GM12878 (cell line): ENCODE measurements around the gene CDCA3. TPM values are rescaled to one million over a fixed set of nuclear protein-coding genes. Genes with fewer than 3 reads are reported as not detected.

Source experiments
- CEBPB ChIP-seq, 2 experiments: fragments of 150-350 bp in 1 of 2; IDR thresholded peaks; 2 replicates each; pipeline ENCODE4 v1.6.1; 2012 to 2014; ENCODE audit warnings: low read depth in 2 of 2, low read length in 2 of 2, borderline replicate concordance in 1 of 2, inconsistent platforms in 1 of 2
- HCFC1 ChIP-seq: fragments of 150-350 bp; IDR thresholded peaks from 2 replicates; pipeline ENCODE4 v1.6.1; 2014; ENCODE audit warnings: low read length
- IKZF2 ChIP-seq, 2 experiments: fragments of 450-650 bp; IDR thresholded peaks; 2 replicates each; pipeline ENCODE4 v1.6.1; 2017; ENCODE audit warnings: mild to moderate bottlenecking in 2 of 2, moderate library complexity in 2 of 2
- MEF2A ChIP-seq: IDR thresholded peaks from 2 replicates; pipeline ENCODE4 v1.6.1; 2011; ENCODE audit warnings: low read depth, mild to moderate bottlenecking, low read length, moderate library complexity; ENCODE audit not compliant: insufficient read depth
- MYB ChIP-seq: fragments of 150-350 bp; IDR thresholded peaks from 2 replicates; pipeline ENCODE4 v1.6.1; 2014; ENCODE audit warnings: mild to moderate bottlenecking, low read depth, low read length, borderline replicate concordance
- NFXL1 ChIP-seq: fragments of 450-650 bp; IDR thresholded peaks from 2 replicates; pipeline ENCODE4 v1.6.1; 2017; ENCODE audit warnings: antibody characterized with exemption, mild to moderate bottlenecking, borderline replicate concordance
- POLR2AphosphoS5 ChIP-seq: IDR thresholded peaks from 2 replicates; pipeline ENCODE4 v1.6.1; 2011; ENCODE audit warnings: mild to moderate bottlenecking, low read length, inconsistent platforms
- SMARCA5 ChIP-seq: fragments of 450-650 bp; IDR thresholded peaks from 2 replicates; pipeline ENCODE4 v1.6.1; 2017; ENCODE audit warnings: mild to moderate bottlenecking
- SREBF2 ChIP-seq: IDR thresholded peaks from 2 replicates; pipeline ENCODE4 v1.6.1; 2012; ENCODE audit warnings: mild to moderate bottlenecking, low read length
- TAF1 ChIP-seq: IDR thresholded peaks from 2 replicates; pipeline ENCODE4 v1.6.1; 2011; ENCODE audit warnings: mild to moderate bottlenecking, low read depth, low read length, borderline replicate concordance
- ZBED1 ChIP-seq: IDR thresholded peaks from 2 replicates; pipeline ENCODE4 v1.6.1; 2016; ENCODE audit warnings: borderline replicate concordance
- ZSCAN29 ChIP-seq: fragments of 450-650 bp; IDR thresholded peaks from 2 replicates; pipeline ENCODE4 v1.6.1; 2017; ENCODE audit warnings: mild to moderate bottlenecking, moderate library complexity
- polyA plus RNA-seq, 11 experiments: library from polyadenylated mRNA; depleted of rRNA in 4 of 11; unstranded in 6 of 11; stranded (reverse) in 5 of 11; fragments of >200 nt; fragmentation: Nextera tagmentation in 4 of 11; fragmentation: Illumina TruSeq in 1 of 11; extraction: Ambion mirVana in 4 of 11; extraction: Trizol in 1 of 11; gene quantifications; 1 replicate in 1 of 11; 2 replicates in 10 of 11; pipeline versions ENCODE4 v1.2.1 to v1.2.3, GENCODE V29; 2011 to 2016; ENCODE audit warnings: inconsistent platforms in 2 of 11, missing spikeins in 2 of 11, low read depth in 1 of 11
- total RNA-seq, 4 experiments: library from RNA; depleted of rRNA in 3 of 4; stranded (reverse); fragments of >200 nt in 3 of 4; fragmentation: Illumina TruSeq in 1 of 4; extraction: Trizol in 1 of 4; gene quantifications; 2 replicates each; pipeline versions ENCODE4 v1.2.1 to v1.2.3, GENCODE V29; 2013 to 2021
- TF ChIP-seq, protein P1 (sequence below): IDR thresholded peaks from 2 replicates; pipeline ENCODE4 v1.6.1; 2012; ENCODE audit warnings: low read length, inconsistent platforms
- TF ChIP-seq, protein P2 (sequence below): IDR thresholded peaks from 2 replicates; pipeline ENCODE4 v1.6.1; 2012; ENCODE audit warnings: mild to moderate bottlenecking, low read depth, low read length
- TF ChIP-seq, protein P3 (sequence below): fragments of 450-650 bp; IDR thresholded peaks from 2 replicates; pipeline ENCODE4 v1.6.1; 2016; ENCODE audit warnings: mild to moderate bottlenecking, moderate library complexity, borderline replicate concordance
- TF ChIP-seq, protein P4 (sequence below): fragments of 150-350 bp; IDR thresholded peaks from 2 replicates; pipeline ENCODE4 v1.6.1; 2014; ENCODE audit warnings: mild to moderate bottlenecking, low read depth, low read length
- TF ChIP-seq, protein P5 (sequence below): IDR thresholded peaks from 2 replicates; pipeline ENCODE4 v1.6.1; 2012; ENCODE audit warnings: low read depth, low read length, improper control_type of control experiment

Gene CDCA3
- total and polyA plus RNA-seq, 10 of the 15 experiments (the other 5 are each of a cell fraction or from before 2014, with no cell fraction given): 34.5 to 148 (median 97.4) TPM

DNA sequence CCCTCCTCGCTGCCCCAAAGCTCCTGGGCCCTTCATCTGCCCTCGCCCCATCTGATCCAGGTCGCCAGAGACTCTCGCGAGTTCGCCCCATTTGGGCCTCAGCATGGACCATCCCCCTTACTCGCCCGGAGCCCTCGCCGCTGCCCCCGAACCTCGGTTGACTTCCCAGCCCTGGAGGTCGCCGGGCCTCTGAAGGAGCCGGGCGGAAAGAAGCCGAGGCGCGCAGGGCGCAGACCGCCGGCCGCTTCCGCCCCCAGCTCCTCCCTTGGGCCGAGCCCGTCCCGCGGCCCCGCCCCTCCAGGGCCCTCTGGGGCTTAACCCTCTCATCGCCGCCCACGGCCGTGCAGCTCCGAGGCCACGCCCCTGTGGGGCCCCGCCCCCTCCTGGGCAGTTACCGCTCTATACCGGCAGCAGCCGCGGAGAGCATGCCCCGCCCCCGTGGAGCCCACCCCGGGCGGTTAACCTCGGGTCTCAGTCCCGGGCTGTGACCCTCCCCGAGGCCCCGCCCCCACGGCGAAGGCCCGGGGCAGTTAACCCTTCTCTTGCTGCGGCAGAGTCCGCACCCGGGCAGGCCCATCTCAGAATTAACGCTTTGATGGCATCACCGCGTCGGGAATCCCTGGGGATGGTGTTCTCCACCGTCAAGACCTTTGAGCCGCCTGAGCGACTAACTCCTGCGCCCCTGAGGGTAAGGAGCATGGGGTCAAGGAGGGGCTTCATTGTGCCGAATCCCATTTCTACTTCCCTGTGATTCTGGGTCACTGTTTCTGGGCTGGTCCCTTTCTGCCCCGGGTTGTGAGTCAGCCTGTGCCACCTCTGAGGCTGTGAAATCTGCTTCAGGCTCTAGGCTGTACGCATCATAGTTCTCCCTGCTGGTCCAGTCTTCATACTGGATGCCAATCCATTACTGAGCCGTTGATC, 22.3 kb upstream of the CDCA3 start, which contains the start of gene SPSB2 (continued):
- TF ChIP-seq, protein P1, sequence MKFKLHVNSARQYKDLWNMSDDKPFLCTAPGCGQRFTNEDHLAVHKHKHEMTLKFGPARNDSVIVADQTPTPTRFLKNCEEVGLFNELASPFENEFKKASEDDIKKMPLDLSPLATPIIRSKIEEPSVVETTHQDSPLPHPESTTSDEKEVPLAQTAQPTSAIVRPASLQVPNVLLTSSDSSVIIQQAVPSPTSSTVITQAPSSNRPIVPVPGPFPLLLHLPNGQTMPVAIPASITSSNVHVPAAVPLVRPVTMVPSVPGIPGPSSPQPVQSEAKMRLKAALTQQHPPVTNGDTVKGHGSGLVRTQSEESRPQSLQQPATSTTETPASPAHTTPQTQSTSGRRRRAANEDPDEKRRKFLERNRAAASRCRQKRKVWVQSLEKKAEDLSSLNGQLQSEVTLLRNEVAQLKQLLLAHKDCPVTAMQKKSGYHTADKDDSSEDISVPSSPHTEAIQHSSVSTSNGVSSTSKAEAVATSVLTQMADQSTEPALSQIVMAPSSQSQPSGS: no peak
- TF ChIP-seq MEF2A (no peak), CEBPB (IDR thresholded peaks at IDR 0.05; ENCODE audit: borderline replicate concordance in 1 of 2, low read depth in 2 of 2, low read length in 2 of 2) (no peak), SMARCA5 (peak; percentile 22; the same call in 1 of the 2 replicates), IKZF2 (IDR thresholded peaks at IDR 0.05) (0 out of 4 replicates have a peak, but pooled peaks of 1 of the 2 experiments have one; percentile 19), ZBED1 (no peak), SREBF2 (no peak), NFXL1 (no peak), MYB (no peak), TAF1 (peak; percentile 39; the same call in 1 of the 2 replicates), HCFC1 (peak; percentile 32; the same call in 1 of the 2 replicates), POLR2AphosphoS5 (peak; percentile 66), ZSCAN29 (no peak)
- TF ChIP-seq, protein P2, sequence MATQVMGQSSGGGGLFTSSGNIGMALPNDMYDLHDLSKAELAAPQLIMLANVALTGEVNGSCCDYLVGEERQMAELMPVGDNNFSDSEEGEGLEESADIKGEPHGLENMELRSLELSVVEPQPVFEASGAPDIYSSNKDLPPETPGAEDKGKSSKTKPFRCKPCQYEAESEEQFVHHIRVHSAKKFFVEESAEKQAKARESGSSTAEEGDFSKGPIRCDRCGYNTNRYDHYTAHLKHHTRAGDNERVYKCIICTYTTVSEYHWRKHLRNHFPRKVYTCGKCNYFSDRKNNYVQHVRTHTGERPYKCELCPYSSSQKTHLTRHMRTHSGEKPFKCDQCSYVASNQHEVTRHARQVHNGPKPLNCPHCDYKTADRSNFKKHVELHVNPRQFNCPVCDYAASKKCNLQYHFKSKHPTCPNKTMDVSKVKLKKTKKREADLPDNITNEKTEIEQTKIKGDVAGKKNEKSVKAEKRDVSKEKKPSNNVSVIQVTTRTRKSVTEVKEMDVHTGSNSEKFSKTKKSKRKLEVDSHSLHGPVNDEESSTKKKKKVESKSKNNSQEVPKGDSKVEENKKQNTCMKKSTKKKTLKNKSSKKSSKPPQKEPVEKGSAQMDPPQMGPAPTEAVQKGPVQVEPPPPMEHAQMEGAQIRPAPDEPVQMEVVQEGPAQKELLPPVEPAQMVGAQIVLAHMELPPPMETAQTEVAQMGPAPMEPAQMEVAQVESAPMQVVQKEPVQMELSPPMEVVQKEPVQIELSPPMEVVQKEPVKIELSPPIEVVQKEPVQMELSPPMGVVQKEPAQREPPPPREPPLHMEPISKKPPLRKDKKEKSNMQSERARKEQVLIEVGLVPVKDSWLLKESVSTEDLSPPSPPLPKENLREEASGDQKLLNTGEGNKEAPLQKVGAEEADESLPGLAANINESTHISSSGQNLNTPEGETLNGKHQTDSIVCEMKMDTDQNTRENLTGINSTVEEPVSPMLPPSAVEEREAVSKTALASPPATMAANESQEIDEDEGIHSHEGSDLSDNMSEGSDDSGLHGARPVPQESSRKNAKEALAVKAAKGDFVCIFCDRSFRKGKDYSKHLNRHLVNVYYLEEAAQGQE: no peak
- TF ChIP-seq, protein P3, sequence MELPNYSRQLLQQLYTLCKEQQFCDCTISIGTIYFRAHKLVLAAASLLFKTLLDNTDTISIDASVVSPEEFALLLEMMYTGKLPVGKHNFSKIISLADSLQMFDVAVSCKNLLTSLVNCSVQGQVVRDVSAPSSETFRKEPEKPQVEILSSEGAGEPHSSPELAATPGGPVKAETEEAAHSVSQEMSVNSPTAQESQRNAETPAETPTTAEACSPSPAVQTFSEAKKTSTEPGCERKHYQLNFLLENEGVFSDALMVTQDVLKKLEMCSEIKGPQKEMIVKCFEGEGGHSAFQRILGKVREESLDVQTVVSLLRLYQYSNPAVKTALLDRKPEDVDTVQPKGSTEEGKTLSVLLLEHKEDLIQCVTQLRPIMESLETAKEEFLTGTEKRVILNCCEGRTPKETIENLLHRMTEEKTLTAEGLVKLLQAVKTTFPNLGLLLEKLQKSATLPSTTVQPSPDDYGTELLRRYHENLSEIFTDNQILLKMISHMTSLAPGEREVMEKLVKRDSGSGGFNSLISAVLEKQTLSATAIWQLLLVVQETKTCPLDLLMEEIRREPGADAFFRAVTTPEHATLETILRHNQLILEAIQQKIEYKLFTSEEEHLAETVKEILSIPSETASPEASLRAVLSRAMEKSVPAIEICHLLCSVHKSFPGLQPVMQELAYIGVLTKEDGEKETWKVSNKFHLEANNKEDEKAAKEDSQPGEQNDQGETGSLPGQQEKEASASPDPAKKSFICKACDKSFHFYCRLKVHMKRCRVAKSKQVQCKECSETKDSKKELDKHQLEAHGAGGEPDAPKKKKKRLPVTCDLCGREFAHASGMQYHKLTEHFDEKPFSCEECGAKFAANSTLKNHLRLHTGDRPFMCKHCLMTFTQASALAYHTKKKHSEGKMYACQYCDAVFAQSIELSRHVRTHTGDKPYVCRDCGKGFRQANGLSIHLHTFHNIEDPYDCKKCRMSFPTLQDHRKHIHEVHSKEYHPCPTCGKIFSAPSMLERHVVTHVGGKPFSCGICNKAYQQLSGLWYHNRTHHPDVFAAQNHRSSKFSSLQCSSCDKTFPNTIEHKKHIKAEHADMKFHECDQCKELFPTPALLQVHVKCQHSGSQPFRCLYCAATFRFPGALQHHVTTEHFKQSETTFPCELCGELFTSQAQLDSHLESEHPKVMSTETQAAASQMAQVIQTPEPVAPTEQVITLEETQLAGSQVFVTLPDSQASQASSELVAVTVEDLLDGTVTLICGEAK: peak; percentile 75
- TF ChIP-seq, protein P4, sequence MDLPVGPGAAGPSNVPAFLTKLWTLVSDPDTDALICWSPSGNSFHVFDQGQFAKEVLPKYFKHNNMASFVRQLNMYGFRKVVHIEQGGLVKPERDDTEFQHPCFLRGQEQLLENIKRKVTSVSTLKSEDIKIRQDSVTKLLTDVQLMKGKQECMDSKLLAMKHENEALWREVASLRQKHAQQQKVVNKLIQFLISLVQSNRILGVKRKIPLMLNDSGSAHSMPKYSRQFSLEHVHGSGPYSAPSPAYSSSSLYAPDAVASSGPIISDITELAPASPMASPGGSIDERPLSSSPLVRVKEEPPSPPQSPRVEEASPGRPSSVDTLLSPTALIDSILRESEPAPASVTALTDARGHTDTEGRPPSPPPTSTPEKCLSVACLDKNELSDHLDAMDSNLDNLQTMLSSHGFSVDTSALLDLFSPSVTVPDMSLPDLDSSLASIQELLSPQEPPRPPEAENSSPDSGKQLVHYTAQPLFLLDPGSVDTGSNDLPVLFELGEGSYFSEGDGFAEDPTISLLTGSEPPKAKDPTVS: no peak
- TF ChIP-seq, protein P5, sequence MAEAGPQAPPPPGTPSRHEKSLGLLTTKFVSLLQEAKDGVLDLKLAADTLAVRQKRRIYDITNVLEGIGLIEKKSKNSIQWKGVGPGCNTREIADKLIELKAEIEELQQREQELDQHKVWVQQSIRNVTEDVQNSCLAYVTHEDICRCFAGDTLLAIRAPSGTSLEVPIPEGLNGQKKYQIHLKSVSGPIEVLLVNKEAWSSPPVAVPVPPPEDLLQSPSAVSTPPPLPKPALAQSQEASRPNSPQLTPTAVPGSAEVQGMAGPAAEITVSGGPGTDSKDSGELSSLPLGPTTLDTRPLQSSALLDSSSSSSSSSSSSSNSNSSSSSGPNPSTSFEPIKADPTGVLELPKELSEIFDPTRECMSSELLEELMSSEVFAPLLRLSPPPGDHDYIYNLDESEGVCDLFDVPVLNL: no peak
